ENCODE results near the gene TNFRSF8.

Gene TNFRSF8

GRCh38 chr1:12090326-12090725 is 27.2 kb downstream of the TNFRSF8 start:
- H3K9me3 ChIP-seq = no peaks in the 10 kb centered on the region
- peaks cover 0 to 11% of the 10 kb centered on the region in 2 experiments for H3K4me1 ChIP-seq (ENCODE audit: control insufficient read depth in 1 of 2, insufficient read depth in 1 of 2, low read depth in 1 of 2, low read length in 1 of 2)
- no peak overlapping the region for H3K27ac ChIP-seq
- no peaks in the 10 kb centered on the region for H3K27me3 ChIP-seq
- H3K4me3 ChIP-seq (ENCODE audit: low read depth in 1 of 2, low read length in 1 of 2) = no peak overlapping the region
- no peak for TF ChIP-seq CTCF (IDR thresholded peaks at IDR 0.05)
- H3K36me3 ChIP-seq = no peaks in the 10 kb centered on the region

GRCh38 chr1:12091191-12091590 is 28.1 kb downstream of the TNFRSF8 start:
- Histone ChIP-seq H3K36me3 (no peaks in the 10 kb centered on the region), H3K4me3 (ENCODE audit: low read depth in 1 of 2, low read length in 1 of 2) (no peak overlapping the region), H3K9me3 (no peaks in the 10 kb centered on the region), H3K4me1 (ENCODE audit: control insufficient read depth in 1 of 2, insufficient read depth in 1 of 2, low read depth in 1 of 2, low read length in 1 of 2) (peaks cover 0 to 11% of the 10 kb centered on the region in 2 experiments), H3K27ac (no peak overlapping the region), H3K27me3 (no peaks in the 10 kb centered on the region)
- no peak for TF ChIP-seq CTCF (IDR thresholded peaks at IDR 0.05)

- Histone ChIP-seq H3K4me1 (ENCODE audit: control insufficient read depth in 1 of 2, insufficient read depth in 1 of 2, low read depth in 1 of 2, low read length in 1 of 2) (peaks cover 0 to 3% of the 10 kb centered on the region in 2 experiments), H3K4me3 (ENCODE audit: low read depth in 1 of 2, low read length in 1 of 2) (no peak overlapping the region), H3K27me3 (no peaks in the 10 kb centered on the region), H3K36me3 (no peaks in the 10 kb centered on the region), H3K27ac (no peak overlapping the region), H3K9me3 (no peaks in the 10 kb centered on the region)
- TF ChIP-seq CTCF (IDR thresholded peaks at IDR 0.05) = no peak
These were observed 31.1 kb downstream of the TNFRSF8 start for GRCh38 chr1:12094180-12094579.

GRCh38 chr1:12095452-12096263 is 32.6 kb downstream of the TNFRSF8 start:
- H3K4me3 ChIP-seq (ENCODE audit: low read depth in 1 of 2, low read length in 1 of 2) = no peak overlapping the region
- H3K27me3 ChIP-seq = no peaks in the 10 kb centered on the region
- no peaks in the 10 kb centered on the region for H3K36me3 ChIP-seq
- TF ChIP-seq CTCF (IDR thresholded peaks at IDR 0.05) = no peak
- H3K9me3 ChIP-seq = no peaks in the 10 kb centered on the region
- H3K27ac ChIP-seq = no peak overlapping the region
- no peaks in the 10 kb centered on the region for H3K4me1 ChIP-seq (ENCODE audit: control insufficient read depth in 1 of 2, insufficient read depth in 1 of 2, low read depth in 1 of 2, low read length in 1 of 2)

- H3K4me3 ChIP-seq (ENCODE audit: low read depth in 1 of 2, low read length in 1 of 2) = no peak overlapping the region
These were observed 33.5 kb downstream of the TNFRSF8 start for GRCh38 chr1:12096615-12097014.

More at GRCh38 chr1:12096615-12097014, 33.5 kb downstream of the TNFRSF8 start:
- no peaks in the 10 kb centered on the region for H3K36me3 ChIP-seq
- H3K9me3 ChIP-seq = no peaks in the 10 kb centered on the region
- H3K27ac ChIP-seq = no peak overlapping the region
- H3K4me1 ChIP-seq (ENCODE audit: control insufficient read depth in 1 of 2, insufficient read depth in 1 of 2, low read depth in 1 of 2, low read length in 1 of 2) = no peaks in the 10 kb centered on the region
- no peak for TF ChIP-seq CTCF (IDR thresholded peaks at IDR 0.05)
- H3K27me3 ChIP-seq = no peaks in the 10 kb centered on the region
